22Rv1 (cell line): ENCODE measurements around the gene IGSF22.

Experiments
- CTCF ChIP-seq: fragments of 450-650 bp; IDR thresholded peaks from 2 replicates; pipeline ENCODE4 v1.5.1; 2017; ENCODE audit warnings: mild to moderate bottlenecking
- ZFX ChIP-seq: fragments of 450-650 bp; IDR thresholded peaks from 2 replicates; pipeline ENCODE4 v1.6.1; 2017; ENCODE audit warnings: antibody characterized with exemption, borderline replicate concordance

- TF ChIP-seq CTCF, result no peak
- no peak for TF ChIP-seq ZFX
Measured at GRCh38 chr11:18757811-18758210, 31.8 kb upstream of the IGSF22 start.
